ENCODE data around the gene PGK2. TPM values are rescaled to one million over a fixed set of nuclear protein-coding genes. Genes with fewer than 3 reads are reported as not detected.

Gene PGK2
- total RNA-seq, 1 donor from 2014 or later = not detected

GRCh38 chr6:49772285-49772684, 14.8 kb downstream of the PGK2 start:
- intact Hi-C loops (cut with micrococcal nuclease) = no loop called here
- no peaks in the 10 kb centered on the region for H3K9me3 ChIP-seq (replicated peaks)
- DNase-seq = no peak
- no peak for TF ChIP-seq CTCF (IDR thresholded peaks at IDR 0.05; ENCODE audit: borderline replicate concordance)
- H3K36me3 ChIP-seq = no peaks in the 10 kb centered on the region
- no peaks in the 10 kb centered on the region for H3K4me1 ChIP-seq
- H3K4me3 ChIP-seq = no peak overlapping the region
- H3K27ac ChIP-seq (replicated peaks) = no peak overlapping the region
- no peaks in the 10 kb centered on the region for H3K27me3 ChIP-seq (ENCODE audit: low read depth)

- Histone ChIP-seq H3K9me3 (replicated peaks) (no peaks in the 10 kb centered on the region), H3K4me1 (no peaks in the 10 kb centered on the region), H3K36me3 (no peaks in the 10 kb centered on the region), H3K4me3 (no peak overlapping the region), H3K27ac (replicated peaks) (no peak overlapping the region), H3K27me3 (ENCODE audit: low read depth) (no peaks in the 10 kb centered on the region)
- intact Hi-C loops (cut with micrococcal nuclease) = no loop called here
- TF ChIP-seq CTCF (IDR thresholded peaks at IDR 0.05; ENCODE audit: borderline replicate concordance) = no peak
- no peak for DNase-seq
These were observed 20.3 kb downstream of the PGK2 start for GRCh38 chr6:49766762-49767161.

GRCh38 chr6:49764571-49765236, 22.4 kb downstream of the PGK2 start:
- no peak for DNase-seq
- intact Hi-C loops (cut with micrococcal nuclease) = no loop called here
- H3K9me3 ChIP-seq (replicated peaks) = no peaks in the 10 kb centered on the region
- TF ChIP-seq CTCF (IDR thresholded peaks at IDR 0.05; ENCODE audit: borderline replicate concordance) = no peak
- no peak overlapping the region for H3K27ac ChIP-seq (replicated peaks)
- H3K4me1 ChIP-seq = no peaks in the 10 kb centered on the region
- H3K27me3 ChIP-seq (ENCODE audit: low read depth) = no peaks in the 10 kb centered on the region
- no peaks in the 10 kb centered on the region for H3K36me3 ChIP-seq
- H3K4me3 ChIP-seq = no peak overlapping the region

- TF ChIP-seq CTCF (IDR thresholded peaks at IDR 0.05; ENCODE audit: borderline replicate concordance) = no peak
- intact Hi-C loops (cut with micrococcal nuclease) = no loop called here
- Histone ChIP-seq H3K9me3 (replicated peaks) (no peaks in the 10 kb centered on the region), H3K27me3 (ENCODE audit: low read depth) (no peaks in the 10 kb centered on the region), H3K4me3 (no peak within 1 kb of the TSS), H3K36me3 (no peaks in the 10 kb centered on the region), H3K4me1 (no peaks in the 10 kb centered on the region), H3K27ac (replicated peaks) (no peak within 1 kb of the TSS)
- DNase-seq = no peak
These were observed 42.8 kb downstream of the PGK2 start, which contains the start of gene CRISP3 for GRCh38 chr6:49744259-49744658. CRISP3 (minus strand) TSS chr6:49744388; CDS start chr6:49744367, 21 bp downstream.

- Histone ChIP-seq H3K27ac (replicated peaks) (no peak overlapping the region), H3K27me3 (ENCODE audit: low read depth) (no peaks in the 10 kb centered on the region), H3K9me3 (replicated peaks) (no peaks in the 10 kb centered on the region), H3K36me3 (no peaks in the 10 kb centered on the region), H3K4me3 (no peak overlapping the region), H3K4me1 (no peaks in the 10 kb centered on the region)
- intact Hi-C loops (cut with micrococcal nuclease) = no loop called here
- no peak for TF ChIP-seq CTCF (IDR thresholded peaks at IDR 0.05; ENCODE audit: borderline replicate concordance)
- DNase-seq = no peak
These were observed 43.7 kb downstream of the PGK2 start for GRCh38 chr6:49743429-49743828.
